Superior temporal gyrus (tissue), 1 donor: ENCODE results near the gene FTSJ3.
"Not testable (repeated sequence)": the region's sequence is repeated elsewhere in the genome, so short reads cannot be mapped to it uniquely, and the experiment has no call there.

ENCODE experiments used
- DNase-seq: peaks from one replicate; pipeline ENCODE4 v3.0.0-alpha.2; 2016; ENCODE audit errors: extremely low spot score

FTSJ3 gene

DNA sequence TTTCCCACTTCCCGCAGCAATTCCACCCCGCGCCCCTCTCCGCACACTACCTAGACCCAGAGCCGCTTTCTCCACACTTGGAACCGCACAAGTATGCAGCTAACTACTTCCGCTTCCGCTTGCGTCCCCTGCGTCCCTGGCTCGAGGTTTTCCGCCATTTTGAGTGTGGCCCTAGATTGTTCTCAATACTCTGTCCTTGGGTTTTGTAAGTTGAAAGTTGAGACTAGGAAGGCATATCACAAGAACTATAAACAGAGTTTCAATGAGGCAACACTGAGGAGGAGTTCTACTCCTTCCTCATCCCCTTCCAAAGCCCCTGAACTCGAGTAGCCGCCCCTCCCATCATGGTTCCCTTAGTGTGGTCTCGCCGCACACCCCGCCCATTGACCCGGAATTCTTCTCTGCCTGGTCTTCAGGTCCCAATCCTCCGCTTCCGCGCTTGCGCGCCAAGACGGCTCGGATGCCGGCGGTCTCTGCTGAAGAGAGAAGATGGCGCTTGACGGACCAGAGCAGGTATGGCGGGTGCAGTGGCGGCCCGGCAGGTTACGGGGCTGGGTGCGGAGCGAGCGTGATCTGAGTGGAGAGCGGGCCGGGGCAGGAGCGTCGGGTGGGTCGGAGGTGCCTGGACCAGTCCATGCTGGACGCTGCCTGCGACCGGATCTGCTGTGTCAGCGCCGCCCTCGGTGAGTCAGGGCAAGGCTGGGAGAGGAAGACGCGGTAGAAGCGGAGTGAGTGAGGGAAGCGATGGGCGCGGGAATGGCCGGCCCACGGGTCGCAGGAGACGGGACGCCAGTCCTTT lies at the start of gene FTSJ3, which contains the start of gene PSMC5:
Gene FTSJ3 (minus strand): TSS at position 662 of the 799 bp plus-strand sequence. CDS start 761 bp downstream, outside the sequence.
Gene PSMC5 (plus strand): TSS at position 430 of the 799 bp plus-strand sequence. CDS start 60 bp downstream, at position 490.
- DNase-seq = peak; percentile 98

DNA sequence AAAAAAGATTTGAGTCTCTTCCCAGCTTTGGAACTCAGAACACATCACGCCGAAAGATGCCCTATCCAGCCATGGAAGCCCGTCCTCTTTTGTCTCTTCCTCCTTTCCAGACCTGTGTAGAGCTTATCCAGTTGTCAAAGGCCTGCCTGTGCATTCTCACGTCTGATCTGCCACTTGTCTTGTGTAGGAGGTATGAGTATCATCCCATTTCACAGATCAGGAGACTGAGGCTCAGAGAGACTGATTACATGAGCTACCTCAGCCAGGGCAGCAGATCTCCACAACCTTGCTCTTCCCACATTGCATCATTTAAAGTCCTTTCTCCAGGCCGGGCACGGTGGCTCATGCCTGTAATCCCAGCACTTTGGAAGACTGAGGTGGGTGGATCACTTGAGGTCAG lies 47.2 kb upstream of the FTSJ3 start:
- DNase-seq = not testable (repeated sequence)

DNA sequence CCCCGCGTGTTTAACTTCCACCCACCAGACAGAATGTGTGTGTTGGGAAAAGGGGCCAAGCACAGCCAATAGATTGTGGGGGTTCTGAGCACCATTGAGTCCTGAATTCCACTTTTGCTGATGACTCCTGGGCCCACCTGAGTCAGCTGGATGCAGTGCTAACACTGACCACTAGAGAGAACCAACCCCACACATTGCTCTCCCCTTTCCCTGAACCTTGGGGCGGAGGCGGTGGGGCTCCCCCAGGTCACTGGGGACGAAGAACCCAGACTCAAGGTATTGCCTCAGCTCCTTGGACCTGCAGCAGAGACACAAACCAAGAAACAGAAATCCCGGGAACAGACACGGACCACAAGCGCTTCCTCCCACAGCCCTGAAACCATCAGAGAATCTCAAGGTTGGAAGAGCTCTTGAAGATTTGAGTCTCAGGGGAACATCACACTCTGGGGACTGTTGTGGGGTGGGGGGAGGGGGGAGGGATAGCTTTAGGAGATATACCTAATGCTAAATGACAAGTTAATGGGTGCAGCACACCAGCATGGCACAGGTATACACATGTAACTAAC lies 46.7 kb upstream of the FTSJ3 start:
- not testable (repeated sequence) for DNase-seq

DNA sequence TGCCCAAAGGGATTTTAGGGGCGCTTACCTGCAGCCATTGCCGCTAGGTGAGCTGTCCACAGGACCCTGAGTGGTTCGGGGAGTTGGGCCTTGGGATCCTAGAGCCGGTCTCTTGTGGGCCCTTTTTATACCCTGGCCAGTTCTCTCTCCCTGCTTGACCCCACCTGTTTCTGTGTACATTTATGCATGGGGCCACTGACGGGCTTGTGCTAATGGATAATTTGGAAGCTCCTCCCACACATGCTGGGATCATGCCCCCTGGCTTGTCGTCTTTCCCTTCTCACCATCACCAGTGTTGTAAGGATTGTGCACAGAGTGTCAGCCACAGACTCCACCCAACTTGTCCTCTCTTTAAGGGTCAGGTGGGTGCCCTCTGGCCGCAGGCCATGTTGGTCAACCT lies 46.1 kb upstream of the FTSJ3 start, which contains the start of gene CSH2:
Gene CSH2 (minus strand): TSS at position 101 of the 400 bp plus-strand sequence. CDS start 63 bp downstream, at position 38.
- DNase-seq = not testable (repeated sequence)

- DNase-seq = not testable (repeated sequence)
Measured at GRCh38 chr17:63871646-63872365, 44.3 kb upstream of the FTSJ3 start.

GRCh38 chr17:63870292-63870665 lies 42.8 kb upstream of the FTSJ3 start:
- not testable (repeated sequence) for DNase-seq

DNA sequence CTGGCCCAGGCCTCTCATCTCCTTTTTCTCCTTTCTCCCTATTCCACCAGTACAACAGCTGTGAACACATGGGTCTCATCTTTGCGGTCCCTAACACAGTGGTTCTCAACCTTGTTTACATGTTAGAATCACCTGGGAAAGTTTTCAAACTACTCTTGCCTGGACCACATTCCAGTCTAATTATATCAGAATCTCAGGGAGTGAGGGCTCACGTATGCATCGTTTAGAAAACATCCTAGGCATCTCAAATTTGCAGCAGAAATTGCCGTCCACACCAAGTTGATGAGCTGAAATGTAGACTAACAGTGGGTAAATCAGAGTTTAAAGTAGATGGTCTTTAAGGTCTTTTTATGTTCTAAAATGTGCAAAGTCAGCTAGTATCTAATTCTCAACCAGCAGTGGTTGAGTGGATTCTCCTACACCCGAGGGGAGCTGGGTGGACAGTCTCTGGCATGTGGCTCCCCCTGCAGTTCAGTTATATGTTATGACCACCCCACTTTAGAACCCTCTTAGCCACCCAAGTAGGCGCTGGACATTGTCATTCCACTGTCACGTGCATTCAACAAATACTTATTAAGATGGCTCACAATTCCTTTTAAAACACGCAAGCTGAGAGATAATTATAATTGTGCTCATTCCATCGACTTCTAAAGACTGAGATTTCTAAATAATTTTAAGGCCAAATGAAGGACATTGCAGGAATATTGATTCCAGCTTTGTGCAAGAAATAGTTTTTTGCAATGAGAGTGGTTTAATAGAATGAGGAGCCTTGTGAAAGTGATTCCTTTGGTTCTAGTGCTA lies 42.2 kb upstream of the FTSJ3 start:
- not testable (repeated sequence) for DNase-seq

DNA sequence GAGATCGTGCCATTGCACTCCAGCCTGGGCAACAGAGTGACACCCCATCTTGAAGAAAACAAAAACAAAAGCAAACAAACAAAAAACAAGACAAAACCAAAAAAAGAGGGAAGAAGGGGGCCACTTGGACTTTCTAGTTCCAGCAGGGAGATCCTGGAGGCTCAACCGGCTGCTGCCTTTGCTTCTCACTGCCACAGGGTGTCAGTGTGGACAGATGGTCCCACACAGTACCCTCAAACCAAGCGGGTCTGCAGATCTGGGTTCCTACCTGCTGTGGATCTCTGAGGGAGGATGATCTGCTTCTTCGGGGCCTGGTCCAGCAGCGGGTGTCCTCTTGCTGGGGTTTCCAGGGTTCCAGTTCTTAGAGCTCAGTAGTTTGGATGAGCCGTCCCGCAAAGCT lies 39.2 kb upstream of the FTSJ3 start:
- DNase-seq = not testable (repeated sequence)

- DNase-seq = no peak
Measured at GRCh38 chr17:63859257-63859656, 31.8 kb upstream of the FTSJ3 start.

DNA sequence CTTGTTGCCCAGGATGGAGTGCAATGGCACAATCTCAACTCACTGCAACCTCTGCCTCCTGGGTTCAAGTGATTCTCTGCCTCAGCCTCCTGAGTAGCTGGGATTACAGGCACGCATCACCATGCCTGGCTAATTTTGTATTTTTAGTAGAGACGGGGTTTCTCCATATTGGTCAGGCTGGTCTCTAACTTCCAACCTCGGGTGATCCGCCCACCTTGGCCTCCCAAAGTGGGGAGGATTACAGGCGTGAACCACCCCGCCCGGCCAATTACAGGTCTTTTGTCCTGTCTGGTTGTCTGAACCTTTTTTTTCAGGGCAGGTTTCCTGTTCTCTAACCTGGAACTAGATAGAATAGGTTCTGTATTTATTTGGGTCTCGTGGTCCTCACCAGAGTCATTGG lies 29.0 kb upstream of the FTSJ3 start:
- DNase-seq = not testable (repeated sequence)

GRCh38 chr17:63855185-63855584 lies 27.7 kb upstream of the FTSJ3 start:
- DNase-seq = no peak

GRCh38 chr17:63854709-63855108 lies 27.2 kb upstream of the FTSJ3 start:
- DNase-seq = no peak

DNA sequence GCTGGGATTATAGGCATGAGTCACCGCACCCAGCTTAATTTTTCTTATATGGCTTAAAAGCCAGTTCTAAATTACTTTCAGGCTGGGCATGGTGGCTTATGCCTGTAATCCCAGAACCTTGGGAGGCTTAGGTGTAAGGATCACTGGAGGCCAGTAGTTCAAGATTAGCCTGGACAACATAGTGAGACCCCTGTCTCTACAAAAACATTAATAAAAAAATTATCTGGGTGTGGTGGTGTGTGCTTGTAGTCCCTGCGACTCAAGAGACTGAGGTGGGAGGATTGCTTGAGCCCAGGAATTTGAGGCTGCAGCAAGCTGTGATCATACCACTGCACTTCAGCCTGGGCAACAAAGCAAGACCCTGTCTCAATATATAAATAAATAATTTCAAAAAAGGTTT lies 25.8 kb upstream of the FTSJ3 start:
- DNase-seq = no peak

DNA sequence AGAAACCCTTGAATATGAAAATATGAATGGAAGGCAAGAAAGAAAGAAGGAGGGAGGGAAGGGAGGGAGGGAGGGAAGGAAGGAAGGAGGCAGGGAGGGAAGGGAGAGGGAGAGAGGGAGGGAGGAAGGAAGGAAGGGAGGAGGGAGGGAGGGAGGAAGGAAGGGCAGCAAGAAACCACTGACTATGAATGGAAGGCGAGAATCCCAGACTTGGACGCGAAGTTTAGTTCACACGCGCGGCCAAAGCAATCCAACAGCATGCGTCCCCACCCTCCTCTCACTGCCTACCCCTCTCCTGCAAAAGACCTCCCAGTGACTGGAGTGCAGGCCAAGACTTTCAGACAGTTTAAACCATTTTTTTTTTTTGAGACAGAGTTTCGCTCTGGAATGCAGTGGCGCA lies 22.9 kb upstream of the FTSJ3 start:
- no peak for DNase-seq

- DNase-seq = peak; percentile 87
Measured at GRCh38 chr17:63848834-63849689, 21.6 kb upstream of the FTSJ3 start.

DNA sequence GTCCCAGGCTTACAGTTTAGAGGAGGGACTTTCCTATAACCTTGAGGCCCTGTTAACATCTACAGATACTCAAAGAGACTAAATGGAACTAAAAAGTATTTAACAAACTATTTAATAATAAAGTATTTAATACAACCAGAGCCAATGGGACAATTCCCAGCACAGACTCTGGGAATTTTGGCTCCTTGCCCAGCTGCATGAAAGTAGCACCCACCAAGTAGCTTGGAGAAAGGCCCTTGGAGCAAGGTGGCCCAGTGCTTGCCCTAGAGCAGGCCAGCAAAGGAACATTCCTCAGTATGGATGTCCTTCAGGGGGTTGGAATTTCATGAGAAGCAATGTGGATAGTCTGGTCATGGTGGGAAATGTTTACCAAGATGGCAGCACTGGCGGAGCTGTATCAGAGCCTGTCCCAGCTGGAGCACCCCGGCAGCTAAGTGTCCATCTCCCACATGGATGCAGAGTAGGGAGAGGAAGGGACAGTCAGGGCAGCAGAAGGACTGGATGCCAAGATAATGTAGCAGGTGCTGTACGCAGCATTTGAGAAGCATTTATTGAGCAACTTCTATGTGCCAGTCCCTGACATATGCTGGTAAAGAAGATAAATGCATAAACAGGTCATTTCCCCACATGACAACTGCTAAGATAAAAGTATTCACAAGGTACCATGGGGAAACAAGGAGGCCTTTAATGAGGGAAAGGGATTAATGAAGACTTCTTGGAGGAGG lies 20.2 kb upstream of the FTSJ3 start:
- no peak for DNase-seq

DNA sequence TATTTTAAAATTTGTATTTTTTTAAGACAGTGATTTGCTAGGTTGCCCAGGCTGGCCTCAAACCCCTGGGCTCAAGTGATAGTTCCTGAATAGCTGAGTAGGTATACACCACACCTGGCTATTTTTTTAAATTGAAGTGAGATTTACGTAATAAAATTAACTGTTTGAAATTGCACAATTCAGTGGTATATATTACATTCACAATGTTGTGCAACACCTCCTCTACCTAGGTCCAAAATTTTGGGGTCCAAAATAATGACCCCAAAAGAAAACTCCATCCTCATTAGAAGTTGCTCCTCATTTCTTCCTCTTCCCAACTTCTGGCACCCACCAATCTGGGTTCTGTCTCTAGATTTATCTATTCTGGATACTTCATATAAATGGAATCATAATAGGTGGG lies 18.0 kb upstream of the FTSJ3 start:
- DNase-seq = no peak

- DNase-seq = no peak
Measured at GRCh38 chr17:63843910-63844677, 16.6 kb upstream of the FTSJ3 start.

DNA sequence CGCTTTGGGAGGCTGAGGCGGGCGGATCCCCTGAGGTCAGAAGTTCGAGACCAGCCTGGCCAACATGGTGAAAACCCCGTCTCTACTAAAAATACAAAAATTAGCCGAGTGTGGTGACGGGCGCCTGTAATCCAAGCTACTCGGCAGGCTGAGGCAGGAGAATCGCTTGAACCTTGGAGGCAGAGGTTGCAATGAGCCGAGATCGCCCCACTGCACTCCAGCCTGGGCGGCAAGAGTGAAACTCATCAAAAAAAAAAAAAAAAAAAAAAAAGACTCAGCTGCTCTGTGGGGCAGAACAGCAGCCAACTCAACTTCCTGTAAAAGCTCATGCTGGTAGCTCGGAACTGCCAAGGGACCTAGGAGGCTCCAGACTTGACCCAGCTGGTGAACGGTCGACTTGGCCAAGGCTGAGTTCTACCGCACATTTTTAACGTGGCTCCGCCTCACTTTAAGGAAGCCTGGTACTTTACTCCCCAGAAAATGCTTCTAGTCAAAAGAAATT lies 16.0 kb upstream of the FTSJ3 start:
- DNase-seq = not testable (repeated sequence)
